Kidney (tissue), 14 donors: ENCODE results near the gene DNASE1L3. TPM values are rescaled to one million over a fixed set of nuclear protein-coding genes. Genes with fewer than 3 reads are reported as not detected.
A peak's percentile ranks its signal among the peaks of the same experiment; 100 is the strongest.

Experiments used
- DNase-seq, 5 donors: peaks; one replicate each; pipeline ENCODE4 v3.0.0-alpha.2; 2013 to 2020
- FAIRE-seq: peaks from 2 replicates; lab custom pipeline; 2012; peaks lifted over from hg19 to GRCh38; lab: Jason Lieb, UNC
- H3K27ac ChIP-seq, 2 donors: one replicate each; pipeline ENCODE4 v1.7.0; 2013; ENCODE audit warnings: low read depth in 2 of 2, low read length in 2 of 2, inconsistent platforms in 1 of 2
- H3K27me3 ChIP-seq: one replicate; pipeline ENCODE4 v1.7.1; 2013; ENCODE audit warnings: low read length, inconsistent platforms; ENCODE audit not compliant: control insufficient read depth, insufficient read depth
- H3K36me3 ChIP-seq, 3 donors: one replicate each; pipeline versions ENCODE4 v1.7.0 to v1.7.1; 2013; ENCODE audit warnings: low read length in 3 of 3, control low read depth in 1 of 3, inconsistent platforms in 1 of 3; ENCODE audit not compliant: insufficient read depth in 3 of 3, control insufficient read depth in 2 of 3
- H3K4me1 ChIP-seq, 3 donors: one replicate each; pipeline versions ENCODE4 v1.7.0 to v1.7.1; 2013; ENCODE audit warnings: low read length in 3 of 3, inconsistent platforms in 1 of 3, low read depth in 1 of 3; ENCODE audit not compliant: control insufficient read depth in 2 of 3, insufficient read depth in 2 of 3
- H3K4me3 ChIP-seq, 3 donors: one replicate each; pipeline versions ENCODE4 v1.7.0 to v1.8.1; 2013; ENCODE audit warnings: low read length in 3 of 3, control low read depth in 1 of 3, inconsistent platforms in 1 of 3
- H3K9ac ChIP-seq, 3 donors: one replicate each; pipeline versions ENCODE4 v1.7.0 to v1.7.1; 2013; ENCODE audit warnings: low read length in 3 of 3, control low read depth in 1 of 3, inconsistent platforms in 1 of 3
- H3K9me3 ChIP-seq, 3 donors: one replicate each; pipeline versions ENCODE4 v1.7.0 to v1.7.1; 2013; ENCODE audit warnings: low read length in 3 of 3, control low read depth in 1 of 3, inconsistent platforms in 1 of 3; ENCODE audit not compliant: control insufficient read depth in 2 of 3, insufficient read depth in 1 of 3
- intact Hi-C: fragments of 100-400 bp; cut with DNase I; formaldehyde crosslinking; loops from one replicate; pipeline ENCODE4 v1.11.1; 2022
- polyA plus RNA-seq: library from polyadenylated mRNA; stranded (reverse); fragments of 350-450 nt; fragmentation: Illumina TruSeq; extraction: RNeasy Lipid Tissue Mini Kit (QIAGEN cat#74804); gene quantifications from one replicate; pipeline ENCODE4 v1.2.3, GENCODE V29; 2014; ENCODE audit warnings: low read depth, low replicate concordance; ENCODE audit not compliant: insufficient read depth
- total RNA-seq: library from RNA; stranded (reverse); fragmentation: NEBNext Ultra II Directional; extraction: Animal tissue kit (Norgen Biotek cat#: 25700); gene quantifications from one replicate; pipeline ENCODE4 v1.2.1, GENCODE V29; 2021
- TF ChIP-seq, protein P1 (sequence below): IDR thresholded peaks from 3 replicates; pipeline ENCODE4 v1.5.1; 2012; ENCODE audit warnings: mild to moderate bottlenecking, moderate library complexity, borderline replicate concordance; ENCODE audit not compliant: insufficient read depth; ENCODE audit errors: extremely low read depth
- donor health status: control.
- donor health status: control.
- donor health status: control.
- donor health status: control.
- donor health status: control.
- donor health status: DM: yes; HTN: yes; CAD: no.
- donor health status: Normal renal cell carcinoma (clear cell type).

The DNASE1L3 gene
- total and polyA plus RNA-seq, 2 donors from 2014 or later: 24.9 to 27.5 TPM

- H3K4me3 ChIP-seq: no peak overlapping the region
- no peak for FAIRE-seq
- no peak overlapping the region for H3K9ac ChIP-seq
- intact Hi-C loops: no loop called here
- no peaks in the 10 kb centered on the region for H3K9me3 ChIP-seq
- H3K4me1 ChIP-seq: peaks cover 0 to 16% (median 14%) of the 10 kb centered on the region in 3 donors
- TF ChIP-seq, protein P1, sequence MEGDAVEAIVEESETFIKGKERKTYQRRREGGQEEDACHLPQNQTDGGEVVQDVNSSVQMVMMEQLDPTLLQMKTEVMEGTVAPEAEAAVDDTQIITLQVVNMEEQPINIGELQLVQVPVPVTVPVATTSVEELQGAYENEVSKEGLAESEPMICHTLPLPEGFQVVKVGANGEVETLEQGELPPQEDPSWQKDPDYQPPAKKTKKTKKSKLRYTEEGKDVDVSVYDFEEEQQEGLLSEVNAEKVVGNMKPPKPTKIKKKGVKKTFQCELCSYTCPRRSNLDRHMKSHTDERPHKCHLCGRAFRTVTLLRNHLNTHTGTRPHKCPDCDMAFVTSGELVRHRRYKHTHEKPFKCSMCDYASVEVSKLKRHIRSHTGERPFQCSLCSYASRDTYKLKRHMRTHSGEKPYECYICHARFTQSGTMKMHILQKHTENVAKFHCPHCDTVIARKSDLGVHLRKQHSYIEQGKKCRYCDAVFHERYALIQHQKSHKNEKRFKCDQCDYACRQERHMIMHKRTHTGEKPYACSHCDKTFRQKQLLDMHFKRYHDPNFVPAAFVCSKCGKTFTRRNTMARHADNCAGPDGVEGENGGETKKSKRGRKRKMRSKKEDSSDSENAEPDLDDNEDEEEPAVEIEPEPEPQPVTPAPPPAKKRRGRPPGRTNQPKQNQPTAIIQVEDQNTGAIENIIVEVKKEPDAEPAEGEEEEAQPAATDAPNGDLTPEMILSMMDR: no peak
- peaks cover 2 to 28% (median 15%) of the 10 kb centered on the region in 3 donors for H3K36me3 ChIP-seq
- no peaks in the 10 kb centered on the region for H3K27me3 ChIP-seq
- no peak overlapping the region for H3K27ac ChIP-seq
- peak in 1 of 5 donors; percentile 35 for DNase-seq
These were observed 41.4 kb downstream of the DNASE1L3 start for GRCh38 chr3:58169371-58169770.

DNA sequence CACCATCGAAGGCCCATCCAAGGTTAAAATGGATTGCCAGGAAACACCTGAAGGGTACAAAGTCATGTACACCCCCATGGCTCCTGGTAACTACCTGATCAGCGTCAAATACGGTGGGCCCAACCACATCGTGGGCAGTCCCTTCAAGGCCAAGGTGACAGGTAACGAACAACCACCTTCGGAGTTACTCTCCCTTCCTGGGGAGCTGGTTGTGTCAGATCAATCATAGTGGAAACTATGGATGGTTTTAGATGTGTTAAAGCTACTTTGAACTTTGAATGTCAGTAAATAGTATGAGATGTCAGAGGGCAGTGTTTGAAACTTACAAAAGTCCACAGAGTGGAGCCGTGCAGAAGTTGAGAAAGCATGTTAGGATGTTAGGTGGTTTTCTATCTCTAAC is 42.3 kb downstream of the DNASE1L3 start:
- Histone ChIP-seq H3K9me3 (no peaks in the 10 kb centered on the region), H3K27me3 (no peaks in the 10 kb centered on the region), H3K4me3 (no peak overlapping the region), H3K4me1 (peaks cover 0 to 19% (median 18%) of the 10 kb centered on the region in 3 donors), H3K36me3 (peaks cover 2 to 29% (median 15%) of the 10 kb centered on the region in 3 donors), H3K9ac (no peak overlapping the region), H3K27ac (no peak overlapping the region)
- FAIRE-seq (no peak), DNase-seq (peak in 1 of 5 donors; percentile 21)
- intact Hi-C loops: no loop called here
- TF ChIP-seq, protein P1: no peak

GRCh38 chr3:58167431-58168351 is 43.1 kb downstream of the DNASE1L3 start:
- no peak overlapping the region for H3K9ac ChIP-seq
- no peak overlapping the region for H3K4me3 ChIP-seq
- H3K27ac ChIP-seq: no peak overlapping the region
- DNase-seq (peak; percentile 83 to 89 (median 88)), FAIRE-seq (no peak)
- TF ChIP-seq, protein P1: peak; percentile 74
- H3K4me1 ChIP-seq: peaks cover 3 to 19% (median 17%) of the 10 kb centered on the region in 3 donors
- intact Hi-C loops: no loop called here
- H3K27me3 ChIP-seq: no peaks in the 10 kb centered on the region
- no peaks in the 10 kb centered on the region for H3K9me3 ChIP-seq
- peaks cover 2 to 36% (median 15%) of the 10 kb centered on the region in 3 donors for H3K36me3 ChIP-seq
